GM12875 (cell line): ENCODE measurements around the gene TH.

ENCODE experiments used
- H3K4me3 ChIP-seq: one replicate; pipeline ENCODE4 v1.5.1; 2011; ENCODE audit warnings: low read depth, low read length, control low read depth
- TF ChIP-seq, protein P1 (sequence below): IDR thresholded peaks from 2 replicates; pipeline ENCODE4 v1.5.1; 2011; ENCODE audit warnings: low read depth, mild to moderate bottlenecking, control low read depth, inconsistent platforms, low read length, moderate library complexity, borderline replicate concordance; ENCODE audit not compliant: insufficient read depth

TH gene

DNA sequence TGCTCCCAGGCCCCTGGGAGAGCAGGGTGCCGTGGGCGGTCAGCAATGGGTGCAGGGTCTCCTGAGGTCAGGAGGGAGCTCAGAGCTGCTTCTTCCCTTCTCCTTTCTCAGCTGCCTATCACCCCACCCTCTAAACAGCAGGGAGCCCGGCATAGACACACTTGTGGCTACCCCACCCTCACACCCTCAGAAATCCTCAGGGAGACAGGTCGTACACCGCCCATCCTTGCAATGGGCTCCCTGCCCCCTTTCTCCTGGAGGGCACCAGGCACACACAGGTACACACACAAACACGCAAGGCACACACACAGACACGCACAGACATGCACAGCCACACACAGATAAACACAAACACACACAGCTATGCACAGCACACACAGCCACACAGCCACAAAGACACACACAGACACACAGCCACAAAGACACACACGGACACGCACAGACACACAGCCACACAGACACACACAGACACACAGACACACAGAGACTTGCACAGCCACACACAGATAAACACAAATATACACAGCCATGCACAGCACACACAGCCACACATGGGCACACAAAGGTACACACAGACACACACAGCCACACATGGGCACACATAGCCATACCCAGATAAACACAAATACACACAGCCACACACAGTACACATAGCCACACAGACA lies 44.9 kb upstream of the TH start:
- no peak overlapping the region for H3K4me3 ChIP-seq
- TF ChIP-seq, protein P1, sequence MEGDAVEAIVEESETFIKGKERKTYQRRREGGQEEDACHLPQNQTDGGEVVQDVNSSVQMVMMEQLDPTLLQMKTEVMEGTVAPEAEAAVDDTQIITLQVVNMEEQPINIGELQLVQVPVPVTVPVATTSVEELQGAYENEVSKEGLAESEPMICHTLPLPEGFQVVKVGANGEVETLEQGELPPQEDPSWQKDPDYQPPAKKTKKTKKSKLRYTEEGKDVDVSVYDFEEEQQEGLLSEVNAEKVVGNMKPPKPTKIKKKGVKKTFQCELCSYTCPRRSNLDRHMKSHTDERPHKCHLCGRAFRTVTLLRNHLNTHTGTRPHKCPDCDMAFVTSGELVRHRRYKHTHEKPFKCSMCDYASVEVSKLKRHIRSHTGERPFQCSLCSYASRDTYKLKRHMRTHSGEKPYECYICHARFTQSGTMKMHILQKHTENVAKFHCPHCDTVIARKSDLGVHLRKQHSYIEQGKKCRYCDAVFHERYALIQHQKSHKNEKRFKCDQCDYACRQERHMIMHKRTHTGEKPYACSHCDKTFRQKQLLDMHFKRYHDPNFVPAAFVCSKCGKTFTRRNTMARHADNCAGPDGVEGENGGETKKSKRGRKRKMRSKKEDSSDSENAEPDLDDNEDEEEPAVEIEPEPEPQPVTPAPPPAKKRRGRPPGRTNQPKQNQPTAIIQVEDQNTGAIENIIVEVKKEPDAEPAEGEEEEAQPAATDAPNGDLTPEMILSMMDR = no peak

DNA sequence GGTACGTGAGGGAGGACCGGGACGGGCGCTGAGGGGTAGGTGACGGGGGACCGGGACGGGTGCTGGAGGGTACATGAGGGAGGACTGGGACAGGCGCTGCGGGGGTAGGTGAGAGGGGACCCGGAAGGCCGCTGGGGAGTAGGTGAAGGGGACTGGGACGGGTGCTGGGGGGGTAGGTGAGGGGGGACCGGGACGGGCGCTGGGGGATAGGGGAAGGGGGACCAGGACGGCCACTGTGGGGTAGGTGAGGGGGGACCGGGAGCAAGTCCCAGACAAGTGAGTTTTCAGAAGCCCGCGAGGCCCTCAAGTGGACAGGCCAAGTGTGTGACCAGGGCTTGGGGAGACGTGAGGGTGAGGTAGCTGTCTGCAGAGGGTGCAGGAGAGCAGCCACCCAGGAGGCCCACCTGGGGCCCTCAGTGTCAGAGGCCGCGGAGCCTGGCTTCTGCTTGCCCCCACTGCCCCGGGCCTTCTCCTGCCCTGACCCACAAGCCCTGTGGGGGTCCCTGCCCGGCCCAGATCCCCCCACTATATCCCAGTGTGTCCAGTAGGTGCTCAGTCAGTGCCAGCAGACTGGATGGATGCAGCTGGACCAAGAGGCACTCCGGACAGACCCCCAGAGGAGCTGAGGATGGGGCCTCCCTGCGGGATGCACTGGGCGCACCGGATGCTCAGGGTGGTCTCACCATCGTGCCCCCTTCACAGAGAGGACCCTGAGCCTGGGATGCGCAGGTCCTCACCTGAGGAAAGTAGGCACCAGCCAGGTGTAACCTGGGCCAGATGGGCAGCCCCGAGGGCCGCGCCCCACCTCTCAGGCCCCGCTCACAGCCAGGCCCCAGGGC lies 44.2 kb upstream of the TH start:
- no peak overlapping the region for H3K4me3 ChIP-seq
- TF ChIP-seq, protein P1 = no peak

DNA sequence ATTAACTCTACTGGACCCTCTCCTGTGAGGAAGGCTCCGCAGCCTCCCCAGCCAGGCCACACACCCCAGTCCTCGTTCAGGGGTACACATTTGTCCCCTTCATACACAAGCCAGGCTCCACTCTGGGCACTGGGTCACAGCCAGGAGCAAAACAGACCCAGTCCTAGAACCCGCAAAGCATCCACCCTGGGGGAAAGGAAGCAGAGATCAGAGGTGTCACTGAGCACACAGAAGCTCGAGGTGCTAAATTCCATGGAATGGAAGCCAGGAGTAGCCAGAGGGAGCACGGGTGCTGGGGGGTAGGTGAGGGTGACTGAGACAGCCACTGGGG lies 43.6 kb upstream of the TH start:
- TF ChIP-seq, protein P1 = no peak
- H3K4me3 ChIP-seq = no peak overlapping the region

DNA sequence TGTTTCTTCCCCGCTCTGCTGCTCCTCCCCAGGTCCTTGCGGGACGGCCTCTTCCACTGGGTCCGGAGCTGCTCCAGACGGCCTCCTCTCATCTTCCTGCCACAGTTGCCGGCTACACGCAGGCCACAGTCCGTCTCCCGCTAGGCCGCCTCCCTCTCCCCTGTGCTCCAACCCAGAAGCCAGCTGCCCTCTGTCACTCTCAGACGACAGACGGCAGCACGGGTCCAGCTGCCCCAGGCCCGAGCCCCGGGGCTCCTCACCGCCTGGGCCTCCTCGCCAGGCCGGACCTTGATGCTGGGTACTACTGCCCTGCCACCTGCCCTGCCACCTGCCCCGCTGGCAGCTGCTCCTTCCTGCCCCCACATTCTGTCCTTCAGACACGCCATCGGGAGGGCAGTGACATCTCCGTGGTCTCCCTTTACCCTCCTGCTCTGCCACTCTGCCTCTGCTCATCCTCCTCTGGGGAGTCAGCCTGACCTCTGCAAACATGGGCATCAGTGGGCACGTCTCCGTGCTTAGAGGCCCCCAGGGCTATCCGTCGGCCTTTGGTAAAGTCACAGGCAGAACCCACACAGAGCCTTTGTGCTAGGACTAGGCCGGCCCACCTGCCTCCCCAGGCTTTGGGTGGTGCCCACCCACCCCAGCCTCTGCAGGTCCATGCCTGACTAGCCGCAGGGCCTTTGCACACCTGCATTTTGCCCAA lies 43.1 kb upstream of the TH start:
- no peak overlapping the region for H3K4me3 ChIP-seq
- TF ChIP-seq, protein P1 = no peak

DNA sequence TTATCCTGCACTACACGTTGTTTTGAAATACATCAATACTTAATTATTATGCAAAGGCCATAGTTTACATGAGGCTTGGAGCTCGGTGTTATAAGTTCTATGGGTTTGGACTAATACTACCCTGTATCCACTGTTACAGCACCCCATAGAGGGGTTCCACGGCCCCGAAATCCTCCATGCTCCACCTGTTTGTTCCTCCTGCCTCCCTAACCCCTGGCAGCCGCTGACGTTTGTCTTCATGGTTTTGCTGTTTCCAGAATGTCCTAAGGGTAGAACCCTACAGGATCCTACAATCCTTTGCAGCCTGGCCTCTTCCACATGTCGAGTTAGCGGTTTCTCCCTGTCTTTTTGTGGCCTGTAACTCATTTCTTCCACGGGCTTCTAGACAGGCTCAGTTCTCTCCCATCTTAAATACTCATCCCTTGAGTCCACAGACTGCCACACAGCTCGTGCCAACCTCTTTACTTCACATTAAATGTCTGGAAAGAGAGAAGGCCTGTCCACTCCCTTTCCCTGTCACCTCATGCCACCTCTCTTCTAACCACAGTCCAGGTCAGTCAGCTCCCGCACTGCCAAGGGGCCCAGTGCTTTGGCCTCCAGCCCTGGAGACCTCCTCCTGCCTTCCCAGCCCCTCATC lies 42.4 kb upstream of the TH start:
- TF ChIP-seq, protein P1 = no peak

DNA sequence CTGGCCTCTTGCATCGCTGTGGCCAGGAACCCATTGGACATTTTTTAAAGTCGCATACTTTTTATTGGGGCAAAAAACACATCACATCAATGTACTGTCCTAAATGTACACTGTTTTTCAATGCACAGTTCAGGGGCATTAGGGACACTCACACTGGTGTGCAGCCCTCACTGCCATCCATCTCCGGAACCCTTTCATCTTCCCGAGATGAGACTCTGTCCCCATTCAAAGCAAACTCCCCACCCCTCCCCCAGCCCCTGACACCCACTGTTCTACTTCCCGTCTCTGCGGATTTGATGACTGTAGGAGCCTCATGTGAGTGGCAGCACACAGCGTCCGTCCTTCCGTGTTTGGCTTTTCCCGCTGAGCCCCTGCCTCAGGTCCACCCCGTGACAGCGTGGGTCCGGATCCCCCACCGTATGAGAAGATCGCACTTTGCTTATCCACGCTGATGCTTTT lies 41.8 kb upstream of the TH start:
- TF ChIP-seq, protein P1 = no peak
- H3K4me3 ChIP-seq = no peak overlapping the region

More for the DNA sequence above, 42.4 kb upstream of the TH start:
- H3K4me3 ChIP-seq = no peak overlapping the region
